ENCODE measurements around the gene CHRNE. TPM values are rescaled to one million over a fixed set of nuclear protein-coding genes. Genes with fewer than 3 reads are reported as not detected.

The CHRNE gene
- total and polyA plus RNA-seq, 2 of the 8 experiments (the other 6 are each of a cell fraction or from before 2014, with no cell fraction given) = 0.15 to 0.33 TPM

Other genes with a start within 250 kb of the CHRNE start
- gene PELP1, start 199.0 kb downstream of the CHRNE start, total RNA-seq (2021; fragmentation: NEBNext Ultra II Directional; extraction: Animal tissue kit (Norgen Biotek cat#: 25700)) = 184 and 185 TPM in 2 replicates
- 75.6 and 160 TPM in 2 replicates for gene PELP1, start 199.0 kb downstream of the CHRNE start, polyA plus RNA-seq (2011; rRNA removed)
- gene ARRB2, start 192.5 kb downstream of the CHRNE start, total RNA-seq (2021; fragmentation: NEBNext Ultra II Directional; extraction: Animal tissue kit (Norgen Biotek cat#: 25700)) = 95.6 and 101 TPM in 2 replicates
- 72.4 and 96.0 TPM in 2 replicates for gene ARRB2, start 192.5 kb downstream of the CHRNE start, polyA plus RNA-seq (2011; rRNA removed)
- 18.8 and 21.6 TPM in 2 replicates for gene MED11, start 171.7 kb downstream of the CHRNE start, total RNA-seq (2021; fragmentation: NEBNext Ultra II Directional; extraction: Animal tissue kit (Norgen Biotek cat#: 25700))
- 36.0 and 40.0 TPM in 2 replicates for gene MED11, start 171.7 kb downstream of the CHRNE start, polyA plus RNA-seq (2011; rRNA removed)
- gene ZMYND15, start 163.3 kb downstream of the CHRNE start, total RNA-seq (2021; fragmentation: NEBNext Ultra II Directional; extraction: Animal tissue kit (Norgen Biotek cat#: 25700)) = 0.48 and 0.58 TPM in 2 replicates
- 0.53 and 0.86 TPM in 2 replicates for gene ZMYND15, start 163.3 kb downstream of the CHRNE start, polyA plus RNA-seq (2011; rRNA removed)
- 3.5 and 3.9 TPM in 2 replicates for gene CXCL16, start 163.2 kb downstream of the CHRNE start, total RNA-seq (2021; fragmentation: NEBNext Ultra II Directional; extraction: Animal tissue kit (Norgen Biotek cat#: 25700))
- gene CXCL16, start 163.2 kb downstream of the CHRNE start, polyA plus RNA-seq (2011; rRNA removed) = 4.8 and 5.2 TPM in 2 replicates
- not detected in 2 replicates for gene TM4SF5, start 131.2 kb downstream of the CHRNE start, total RNA-seq (2021; fragmentation: NEBNext Ultra II Directional; extraction: Animal tissue kit (Norgen Biotek cat#: 25700))
- not detected in 2 replicates for gene TM4SF5, start 131.2 kb downstream of the CHRNE start, polyA plus RNA-seq (2011; rRNA removed)
- not detected in 2 replicates for gene VMO1, start 116.7 kb downstream of the CHRNE start, total RNA-seq (2021; fragmentation: NEBNext Ultra II Directional; extraction: Animal tissue kit (Norgen Biotek cat#: 25700))
- 0.30 and 0.78 TPM in 2 replicates for gene VMO1, start 116.7 kb downstream of the CHRNE start, polyA plus RNA-seq (2011; rRNA removed)
- not detected in 2 replicates for gene GLTPD2, start 114.1 kb downstream of the CHRNE start, total RNA-seq (2021; fragmentation: NEBNext Ultra II Directional; extraction: Animal tissue kit (Norgen Biotek cat#: 25700))
- gene GLTPD2, start 114.1 kb downstream of the CHRNE start, polyA plus RNA-seq (2011; rRNA removed) = 0.06 TPM in 1 of 2 replicates, not detected in the other
- gene PSMB6, start 106.9 kb downstream of the CHRNE start, total RNA-seq (2021; fragmentation: NEBNext Ultra II Directional; extraction: Animal tissue kit (Norgen Biotek cat#: 25700)) = 264 and 278 TPM in 2 replicates
- gene PSMB6, start 106.9 kb downstream of the CHRNE start, polyA plus RNA-seq (2011; rRNA removed) = 635 and 737 TPM in 2 replicates
- 48.4 and 53.0 TPM in 2 replicates for gene PLD2, start 95.9 kb downstream of the CHRNE start, total RNA-seq (2021; fragmentation: NEBNext Ultra II Directional; extraction: Animal tissue kit (Norgen Biotek cat#: 25700))
- gene PLD2, start 95.9 kb downstream of the CHRNE start, polyA plus RNA-seq (2011; rRNA removed) = 44.3 and 59.8 TPM in 2 replicates
- gene MINK1, start 69.8 kb downstream of the CHRNE start, total RNA-seq (2021; fragmentation: NEBNext Ultra II Directional; extraction: Animal tissue kit (Norgen Biotek cat#: 25700)) = 74.4 and 77.7 TPM in 2 replicates
- gene MINK1, start 69.8 kb downstream of the CHRNE start, polyA plus RNA-seq (2011; rRNA removed) = 26.9 and 44.8 TPM in 2 replicates
- gene C17orf107, start 3.6 kb downstream of the CHRNE start, total RNA-seq (2021; fragmentation: NEBNext Ultra II Directional; extraction: Animal tissue kit (Norgen Biotek cat#: 25700)) = 0.38 and 0.39 TPM in 2 replicates
- 0.45 and 0.67 TPM in 2 replicates for gene C17orf107, start 3.6 kb downstream of the CHRNE start, polyA plus RNA-seq (2011; rRNA removed)
- gene GP1BA, start 29.2 kb upstream of the CHRNE start, total RNA-seq (2021; fragmentation: NEBNext Ultra II Directional; extraction: Animal tissue kit (Norgen Biotek cat#: 25700)) = not detected in 2 replicates
- not detected in 2 replicates for gene GP1BA, start 29.2 kb upstream of the CHRNE start, polyA plus RNA-seq (2011; rRNA removed)
- gene SLC25A11, start 36.9 kb upstream of the CHRNE start, total RNA-seq (2021; fragmentation: NEBNext Ultra II Directional; extraction: Animal tissue kit (Norgen Biotek cat#: 25700)) = 55.9 and 65.2 TPM in 2 replicates
- 97.0 and 136 TPM in 2 replicates for gene SLC25A11, start 36.9 kb upstream of the CHRNE start, polyA plus RNA-seq (2011; rRNA removed)
- 140 and 147 TPM in 2 replicates for gene RNF167, start 37.2 kb upstream of the CHRNE start, total RNA-seq (2021; fragmentation: NEBNext Ultra II Directional; extraction: Animal tissue kit (Norgen Biotek cat#: 25700))
- 281 and 284 TPM in 2 replicates for gene RNF167, start 37.2 kb upstream of the CHRNE start, polyA plus RNA-seq (2011; rRNA removed)
- gene PFN1, start 45.4 kb upstream of the CHRNE start, total RNA-seq (2021; fragmentation: NEBNext Ultra II Directional; extraction: Animal tissue kit (Norgen Biotek cat#: 25700)) = 1,355 and 1,387 TPM in 2 replicates
- gene PFN1, start 45.4 kb upstream of the CHRNE start, polyA plus RNA-seq (2011; rRNA removed) = 1,949 and 2,147 TPM in 2 replicates
- 24.1 and 25.7 TPM in 2 replicates for gene ENO3, start 48.0 kb upstream of the CHRNE start, total RNA-seq (2021; fragmentation: NEBNext Ultra II Directional; extraction: Animal tissue kit (Norgen Biotek cat#: 25700))
- 25.0 and 36.4 TPM in 2 replicates for gene ENO3, start 48.0 kb upstream of the CHRNE start, polyA plus RNA-seq (2011; rRNA removed)
- 81.9 and 83.6 TPM in 2 replicates for gene SPAG7, start 64.7 kb upstream of the CHRNE start, total RNA-seq (2021; fragmentation: NEBNext Ultra II Directional; extraction: Animal tissue kit (Norgen Biotek cat#: 25700))
- 74.2 and 82.1 TPM in 2 replicates for gene SPAG7, start 64.7 kb upstream of the CHRNE start, polyA plus RNA-seq (2011; rRNA removed)
- gene CAMTA2, start 84.6 kb upstream of the CHRNE start, total RNA-seq (2021; fragmentation: NEBNext Ultra II Directional; extraction: Animal tissue kit (Norgen Biotek cat#: 25700)) = 11.4 and 12.0 TPM in 2 replicates
- gene CAMTA2, start 84.6 kb upstream of the CHRNE start, polyA plus RNA-seq (2011; rRNA removed) = 5.5 and 13.7 TPM in 2 replicates
- gene INCA1, start 94.4 kb upstream of the CHRNE start, total RNA-seq (2021; fragmentation: NEBNext Ultra II Directional; extraction: Animal tissue kit (Norgen Biotek cat#: 25700)) = 1.1 and 1.4 TPM in 2 replicates
- gene INCA1, start 94.4 kb upstream of the CHRNE start, polyA plus RNA-seq (2011; rRNA removed) = 0.80 and 0.89 TPM in 2 replicates
- 114 and 118 TPM in 2 replicates for gene KIF1C, start 94.9 kb upstream of the CHRNE start, total RNA-seq (2021; fragmentation: NEBNext Ultra II Directional; extraction: Animal tissue kit (Norgen Biotek cat#: 25700))
- gene KIF1C, start 94.9 kb upstream of the CHRNE start, polyA plus RNA-seq (2011; rRNA removed) = 14.3 and 28.7 TPM in 2 replicates
- 0.61 and 0.63 TPM in 2 replicates for gene SLC52A1, start 132.3 kb upstream of the CHRNE start, total RNA-seq (2021; fragmentation: NEBNext Ultra II Directional; extraction: Animal tissue kit (Norgen Biotek cat#: 25700))
- 0.67 and 1.2 TPM in 2 replicates for gene SLC52A1, start 132.3 kb upstream of the CHRNE start, polyA plus RNA-seq (2011; rRNA removed)
- gene ZFP3, start 175.4 kb upstream of the CHRNE start, total RNA-seq (2021; fragmentation: NEBNext Ultra II Directional; extraction: Animal tissue kit (Norgen Biotek cat#: 25700)) = 0.15 and 0.17 TPM in 2 replicates
- gene ZFP3, start 175.4 kb upstream of the CHRNE start, polyA plus RNA-seq (2011; rRNA removed) = 0.31 and 0.44 TPM in 2 replicates
- gene ZNF232, start 208.8 kb upstream of the CHRNE start, total RNA-seq (2021; fragmentation: NEBNext Ultra II Directional; extraction: Animal tissue kit (Norgen Biotek cat#: 25700)) = 39.8 and 41.0 TPM in 2 replicates
- gene ZNF232, start 208.8 kb upstream of the CHRNE start, polyA plus RNA-seq (2011; rRNA removed) = 9.2 and 11.1 TPM in 2 replicates
- gene USP6, start 212.9 kb upstream of the CHRNE start, total RNA-seq (2021; fragmentation: NEBNext Ultra II Directional; extraction: Animal tissue kit (Norgen Biotek cat#: 25700)) = 0.25 and 0.32 TPM in 2 replicates
- gene USP6, start 212.9 kb upstream of the CHRNE start, polyA plus RNA-seq (2011; rRNA removed) = 0.05 and 0.08 TPM in 2 replicates

All from H1 (cell line).